Naive thymus-derived CD4-positive, alpha-beta T cell (primary cell): ENCODE measurements around the gene FOXA2. TPM values are rescaled to one million over a fixed set of nuclear protein-coding genes. Genes with fewer than 3 reads are reported as not detected.

ENCODE experiments used
- ATAC-seq: fragments of 150-1000 bp; cut with Tn5 transposase; 2 replicates; pipeline ENCODE4 v1.10.0; 2021; ENCODE audit warnings: mild to moderate bottlenecking, moderate library complexity
- CTCF ChIA-PET: fragments of 350-600 bp; sonication (Branson Sonifier 250); formaldehyde crosslinking; loops from one replicate; lab custom pipeline; 2021; ENCODE audit warnings: antibody characterized with exemption; lab: Charles Lee
- POLR2A ChIA-PET: fragments of 350-600 bp; sonication (Branson Sonifier 250); formaldehyde crosslinking; loops from one replicate; lab custom pipeline; 2021; ENCODE audit warnings: antibody characterized with exemption, inconsistent platforms; lab: Charles Lee
- DNase-seq, 9 donors: peaks; one replicate each; pipeline versions ENCODE4 v3.0.0 to v3.0.0-alpha.2; 2020 to 2022; ENCODE audit warnings: mixed read lengths in 1 of 9
- H3K27ac ChIP-seq: one replicate; pipeline ENCODE4 v1.7.0; 2013; ENCODE audit warnings: mild to moderate bottlenecking, low read depth, low read length, moderate library complexity
- H3K27me3 ChIP-seq, 2 donors: one replicate each; pipeline ENCODE4 v1.7.0; 2013; ENCODE audit warnings: low read length in 2 of 2, mild to moderate bottlenecking in 2 of 2, moderate library complexity in 2 of 2; ENCODE audit not compliant: control insufficient read depth in 2 of 2, insufficient read depth in 2 of 2
- H3K36me3 ChIP-seq, 3 experiments: 1 replicate in 2 of 3; 2 replicates in 1 of 3; pipeline ENCODE4 v1.7.0; 2013; ENCODE audit warnings: low read length in 3 of 3, mild to moderate bottlenecking in 3 of 3, moderate library complexity in 1 of 3; ENCODE audit not compliant: insufficient read depth in 3 of 3, control insufficient read depth in 2 of 3
- H3K4me1 ChIP-seq, 2 donors: one replicate each; pipeline ENCODE4 v1.7.0; 2013; ENCODE audit warnings: low read length in 2 of 2, mild to moderate bottlenecking in 2 of 2, moderate library complexity in 1 of 2; ENCODE audit not compliant: control insufficient read depth in 2 of 2, insufficient read depth in 2 of 2
- H3K4me3 ChIP-seq: 2 replicates; pipeline ENCODE4 v1.7.0; 2013; ENCODE audit warnings: mild to moderate bottlenecking, low read length
- H3K9me3 ChIP-seq, 3 experiments: 1 replicate in 2 of 3; 2 replicates in 1 of 3; pipeline ENCODE4 v1.7.0; 2013; ENCODE audit warnings: low read length in 3 of 3; ENCODE audit not compliant: control insufficient read depth in 2 of 3
- H3K27ac Mint-ChIP-seq, 9 donors: one replicate each; pipeline ENCODE4 v1.8.0; 2020 to 2022; ENCODE audit warnings: mixed read lengths in 9 of 9, mild to moderate bottlenecking in 8 of 9, moderate library complexity in 5 of 9, inconsistent platforms in 2 of 9
- H3K27me3 Mint-ChIP-seq, 5 donors: one replicate each; pipeline ENCODE4 v1.8.0; 2021 to 2022; ENCODE audit warnings: mixed read lengths in 5 of 5, mild to moderate bottlenecking in 1 of 5
- H3K36me3 Mint-ChIP-seq, 5 donors: one replicate each; pipeline ENCODE4 v1.8.0; 2020 to 2022; ENCODE audit warnings: mixed read lengths in 5 of 5, mild to moderate bottlenecking in 3 of 5, inconsistent platforms in 1 of 5
- H3K4me1 Mint-ChIP-seq, 7 donors: one replicate each; pipeline ENCODE4 v1.8.0; 2020 to 2022; ENCODE audit warnings: mixed read lengths in 7 of 7, mild to moderate bottlenecking in 3 of 7, inconsistent platforms in 1 of 7
- H3K4me3 Mint-ChIP-seq, 10 donors: one replicate each; pipeline ENCODE4 v1.8.0; 2020 to 2022; ENCODE audit warnings: mild to moderate bottlenecking in 10 of 10, mixed read lengths in 10 of 10, moderate library complexity in 6 of 10, inconsistent platforms in 2 of 10
- H3K9me3 Mint-ChIP-seq, 11 donors: one replicate each; pipeline ENCODE4 v1.8.0; 2020 to 2022; ENCODE audit warnings: mixed read lengths in 11 of 11, mild to moderate bottlenecking in 4 of 11, inconsistent platforms in 1 of 11, moderate library complexity in 1 of 11
- intact Hi-C, 2 donors: fragments of 100-400 bp; cut with micrococcal nuclease; formaldehyde crosslinking; loops; one replicate each; pipeline ENCODE4 v1.15.1; 2023
- polyA plus RNA-seq, 2 donors: library from polyadenylated mRNA; unstranded; fragments of 300-500 nt; fragmentation: Illumina TruSeq; gene quantifications; one replicate each; pipeline ENCODE4 v1.2.3, GENCODE V29; 2021
- total RNA-seq, 6 experiments: library from RNA in 5 of 6; stranded (reverse) in 5 of 6; gene quantifications; 1 replicate in 5 of 6; 2 replicates in 1 of 6; pipeline ENCODE4 v1.2.3 and lab custom pipeline; 2021 to 2026

FOXA2 gene
- total and polyA plus RNA-seq, 7 experiments from 2014 or later = not detected

DNA sequence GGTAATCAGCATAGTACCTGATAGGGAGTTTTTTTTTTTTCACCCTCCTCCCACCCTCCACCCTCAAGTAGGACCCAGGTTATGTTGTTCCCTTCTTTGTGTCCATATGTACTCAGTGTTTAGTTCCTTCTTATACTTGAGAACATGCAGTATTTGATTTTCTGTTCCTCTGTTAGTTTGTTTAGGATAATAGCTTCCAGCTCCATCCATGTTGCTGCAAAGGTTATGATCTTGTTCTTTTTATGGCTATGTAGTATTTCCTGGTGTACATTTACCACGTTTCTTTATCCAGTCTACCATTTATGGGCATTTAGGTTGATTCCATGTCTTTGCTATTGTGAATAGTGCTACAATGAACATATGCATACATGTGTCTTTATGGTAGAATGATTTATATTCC lies 41.9 kb downstream of the FOXA2 start:
- Histone ChIP-seq H3K27ac (no peak overlapping the region), H3K4me3 (no peak overlapping the region), H3K9me3 (no peaks in the 10 kb centered on the region), H3K4me1 (no peaks in the 10 kb centered on the region), H3K27me3 (no peaks in the 10 kb centered on the region), H3K36me3 (no peaks in the 10 kb centered on the region)
- POLR2A ChIA-PET = no interaction called here
- H3K4me3 Mint-ChIP-seq = no peak overlapping the region
- peaks cover 0 to 13% (median 3%) of the 10 kb centered on the region in 5 donors for H3K27me3 Mint-ChIP-seq
- ATAC-seq (no peak), DNase-seq (no peak)
- no peak overlapping the region for H3K27ac Mint-ChIP-seq
- peaks cover 0 to 29% (median 8%) of the 10 kb centered on the region in 11 donors for H3K9me3 Mint-ChIP-seq
- intact Hi-C loops = no loop called here
- CTCF ChIA-PET = no interaction called here
- no peaks in the 10 kb centered on the region for H3K4me1 Mint-ChIP-seq
- H3K36me3 Mint-ChIP-seq = no peaks in the 10 kb centered on the region

DNA sequence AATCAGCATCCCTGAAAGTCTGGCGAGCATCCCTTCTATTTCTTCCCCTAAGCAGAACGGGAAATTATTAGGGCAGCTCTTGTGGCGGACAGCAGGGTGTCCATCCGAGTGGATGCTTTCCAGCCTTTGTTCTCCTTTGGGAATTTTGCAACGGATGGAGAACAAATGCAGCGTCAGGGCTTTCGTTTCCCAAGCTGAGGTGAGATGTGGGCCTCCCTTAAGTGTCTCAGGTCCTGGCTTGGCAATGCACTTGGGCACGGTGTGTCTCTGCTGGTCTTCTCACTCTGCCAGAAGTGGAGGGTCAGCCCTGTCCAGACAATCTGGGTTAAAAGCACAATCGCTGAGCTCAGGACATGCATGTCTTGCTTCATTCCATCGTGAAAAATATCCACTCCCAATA lies 43.5 kb downstream of the FOXA2 start:
- H3K9me3 ChIP-seq = no peaks in the 10 kb centered on the region
- CTCF ChIA-PET = no interaction called here
- H3K36me3 ChIP-seq = no peaks in the 10 kb centered on the region
- no peak for DNase-seq
- H3K4me1 Mint-ChIP-seq = no peaks in the 10 kb centered on the region
- H3K27me3 Mint-ChIP-seq = peaks cover 0 to 13% (median 0%) of the 10 kb centered on the region in 5 donors
- no peak overlapping the region for H3K4me3 ChIP-seq
- no peak overlapping the region for H3K4me3 Mint-ChIP-seq
- H3K9me3 Mint-ChIP-seq = peaks cover 0 to 30% (median 7%) of the 10 kb centered on the region in 11 donors
- POLR2A ChIA-PET = no interaction called here
- no peaks in the 10 kb centered on the region for H3K36me3 Mint-ChIP-seq
- no peak for ATAC-seq
- H3K27ac ChIP-seq = no peak overlapping the region
- intact Hi-C loops = no loop called here
- no peak overlapping the region for H3K27ac Mint-ChIP-seq
- no peaks in the 10 kb centered on the region for H3K27me3 ChIP-seq
- H3K4me1 ChIP-seq = no peaks in the 10 kb centered on the region

DNA sequence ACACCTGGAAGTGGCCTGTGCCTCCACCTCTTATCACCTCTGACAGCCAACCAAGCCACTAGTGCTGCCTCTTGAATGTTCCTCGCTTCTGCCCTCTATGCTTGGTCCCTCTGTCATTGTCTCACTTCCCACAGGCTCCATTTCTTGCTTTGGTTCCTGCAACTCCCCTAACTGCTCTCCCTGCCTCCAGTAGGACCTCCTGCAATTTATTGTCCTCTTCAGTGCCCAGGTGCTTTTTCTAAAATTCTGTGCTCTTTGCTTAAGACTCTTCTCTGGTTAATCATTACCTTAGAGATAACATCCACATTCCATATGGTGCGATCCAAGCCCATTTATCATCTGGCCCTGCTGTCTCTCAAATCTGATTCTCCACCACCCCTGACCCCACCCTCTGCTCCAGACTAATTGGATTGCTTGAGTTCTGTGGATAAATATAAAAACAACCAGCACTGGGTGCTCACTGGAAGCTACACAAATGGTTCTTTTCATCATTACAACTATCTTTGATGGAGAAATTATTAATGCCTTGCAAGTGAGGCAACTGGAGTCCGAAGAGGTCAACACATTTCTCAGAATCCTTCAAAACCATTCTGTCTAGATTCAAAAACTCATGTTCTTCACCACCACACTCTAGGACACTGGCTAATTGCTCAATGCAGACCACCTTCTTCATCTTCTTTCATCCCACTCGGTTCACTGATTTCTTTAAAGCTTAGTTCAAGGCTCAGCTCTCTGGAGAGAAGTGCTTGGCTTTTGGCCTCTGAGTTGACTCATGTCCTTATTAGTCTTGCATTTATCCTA lies 47.2 kb downstream of the FOXA2 start:
- Histone ChIP-seq H3K36me3 (no peaks in the 10 kb centered on the region), H3K27me3 (no peaks in the 10 kb centered on the region), H3K27ac (no peak overlapping the region), H3K4me3 (no peak overlapping the region), H3K9me3 (no peaks in the 10 kb centered on the region), H3K4me1 (no peaks in the 10 kb centered on the region)
- ChIA-PET CTCF (no interaction called here), POLR2A (no interaction called here)
- no peak for DNase-seq
- no peaks in the 10 kb centered on the region for H3K36me3 Mint-ChIP-seq
- H3K9me3 Mint-ChIP-seq = peaks cover 0 to 21% (median 5%) of the 10 kb centered on the region in 11 donors
- peaks cover 0 to 3% (median 0%) of the 10 kb centered on the region in 5 donors for H3K27me3 Mint-ChIP-seq
- no peak for ATAC-seq
- intact Hi-C loops = no loop called here
- H3K4me1 Mint-ChIP-seq = no peaks in the 10 kb centered on the region
- no peak overlapping the region for H3K4me3 Mint-ChIP-seq
- H3K27ac Mint-ChIP-seq = no peak overlapping the region

DNA sequence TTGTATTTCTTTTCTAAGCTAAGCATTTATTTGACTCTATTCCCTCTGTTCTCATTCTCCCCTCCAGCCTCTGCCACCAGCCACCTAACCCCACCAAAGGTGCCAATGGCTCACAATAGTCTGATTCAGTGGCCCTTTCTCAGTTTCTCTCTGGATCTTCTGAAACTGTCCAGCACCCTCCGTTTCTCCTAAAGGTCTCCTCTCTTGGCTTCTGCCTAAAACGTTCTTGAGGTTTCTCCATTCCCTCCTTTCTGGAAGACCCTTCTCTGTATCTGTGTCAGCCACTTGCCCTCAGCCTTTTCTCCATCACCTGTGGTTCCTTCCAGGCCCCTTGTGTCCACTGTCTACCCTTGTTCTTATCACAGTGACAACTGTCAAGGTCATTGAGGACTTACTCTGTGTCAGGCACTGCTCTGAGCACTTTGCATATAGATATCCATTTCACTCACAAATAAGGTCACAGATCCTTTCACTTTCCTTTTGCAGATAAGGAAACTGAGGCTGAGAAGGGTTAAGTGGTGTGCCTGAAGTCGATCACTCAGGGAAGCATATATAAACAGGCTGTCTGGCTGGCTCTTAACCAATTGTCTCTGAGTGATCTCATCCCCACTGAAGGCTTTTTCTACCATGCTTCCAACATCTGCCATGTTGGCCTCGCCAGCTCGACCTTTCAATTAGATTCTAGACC lies 48.1 kb downstream of the FOXA2 start:
- Histone ChIP-seq H3K36me3 (no peaks in the 10 kb centered on the region), H3K4me1 (no peaks in the 10 kb centered on the region), H3K27me3 (no peaks in the 10 kb centered on the region), H3K27ac (no peak overlapping the region), H3K9me3 (no peaks in the 10 kb centered on the region), H3K4me3 (no peak overlapping the region)
- no peak for DNase-seq
- ChIA-PET POLR2A (no interaction called here), CTCF (no interaction called here)
- peaks cover 0 to 21% (median 5%) of the 10 kb centered on the region in 11 donors for H3K9me3 Mint-ChIP-seq
- H3K27ac Mint-ChIP-seq = no peak overlapping the region
- peaks cover 0 to 3% (median 0%) of the 10 kb centered on the region in 5 donors for H3K27me3 Mint-ChIP-seq
- no peak for ATAC-seq
- intact Hi-C loops = no loop called here
- no peak overlapping the region for H3K4me3 Mint-ChIP-seq
- H3K4me1 Mint-ChIP-seq = no peaks in the 10 kb centered on the region
- no peaks in the 10 kb centered on the region for H3K36me3 Mint-ChIP-seq

DNA sequence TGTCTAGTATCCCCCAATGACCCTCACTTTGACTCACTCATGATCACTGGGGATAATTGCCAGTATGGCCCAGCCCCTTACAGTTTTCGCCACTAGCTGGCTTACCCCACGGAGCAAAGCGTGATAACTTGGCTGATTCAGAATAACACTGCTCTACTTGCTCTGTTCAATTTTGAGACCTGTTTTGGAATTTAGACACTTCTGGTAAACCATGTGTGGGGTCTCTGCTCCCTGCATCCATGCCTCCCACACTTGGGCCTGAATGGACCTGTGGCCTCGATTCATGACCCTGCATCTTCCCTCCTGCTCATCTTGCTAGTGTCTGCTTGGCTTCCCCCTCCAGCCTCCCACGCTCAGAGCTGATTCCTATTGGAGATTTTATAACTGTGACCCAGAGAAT lies 48.9 kb downstream of the FOXA2 start:
- H3K4me1 Mint-ChIP-seq = peaks cover 0 to 1% (median 0%) of the 10 kb centered on the region in 7 donors
- Histone ChIP-seq H3K36me3 (no peaks in the 10 kb centered on the region), H3K9me3 (no peaks in the 10 kb centered on the region), H3K27ac (no peak overlapping the region), H3K4me3 (no peak overlapping the region), H3K27me3 (no peaks in the 10 kb centered on the region), H3K4me1 (no peaks in the 10 kb centered on the region)
- H3K27ac Mint-ChIP-seq = no peak overlapping the region
- no peak overlapping the region for H3K4me3 Mint-ChIP-seq
- ATAC-seq = no peak
- ChIA-PET POLR2A (no interaction called here), CTCF (no interaction called here)
- no peak for DNase-seq
- intact Hi-C loops = no loop called here
- peaks cover 0 to 11% (median 0%) of the 10 kb centered on the region in 5 donors for H3K27me3 Mint-ChIP-seq
- H3K36me3 Mint-ChIP-seq = no peaks in the 10 kb centered on the region
- peaks cover 0 to 21% (median 5%) of the 10 kb centered on the region in 11 donors for H3K9me3 Mint-ChIP-seq

DNA sequence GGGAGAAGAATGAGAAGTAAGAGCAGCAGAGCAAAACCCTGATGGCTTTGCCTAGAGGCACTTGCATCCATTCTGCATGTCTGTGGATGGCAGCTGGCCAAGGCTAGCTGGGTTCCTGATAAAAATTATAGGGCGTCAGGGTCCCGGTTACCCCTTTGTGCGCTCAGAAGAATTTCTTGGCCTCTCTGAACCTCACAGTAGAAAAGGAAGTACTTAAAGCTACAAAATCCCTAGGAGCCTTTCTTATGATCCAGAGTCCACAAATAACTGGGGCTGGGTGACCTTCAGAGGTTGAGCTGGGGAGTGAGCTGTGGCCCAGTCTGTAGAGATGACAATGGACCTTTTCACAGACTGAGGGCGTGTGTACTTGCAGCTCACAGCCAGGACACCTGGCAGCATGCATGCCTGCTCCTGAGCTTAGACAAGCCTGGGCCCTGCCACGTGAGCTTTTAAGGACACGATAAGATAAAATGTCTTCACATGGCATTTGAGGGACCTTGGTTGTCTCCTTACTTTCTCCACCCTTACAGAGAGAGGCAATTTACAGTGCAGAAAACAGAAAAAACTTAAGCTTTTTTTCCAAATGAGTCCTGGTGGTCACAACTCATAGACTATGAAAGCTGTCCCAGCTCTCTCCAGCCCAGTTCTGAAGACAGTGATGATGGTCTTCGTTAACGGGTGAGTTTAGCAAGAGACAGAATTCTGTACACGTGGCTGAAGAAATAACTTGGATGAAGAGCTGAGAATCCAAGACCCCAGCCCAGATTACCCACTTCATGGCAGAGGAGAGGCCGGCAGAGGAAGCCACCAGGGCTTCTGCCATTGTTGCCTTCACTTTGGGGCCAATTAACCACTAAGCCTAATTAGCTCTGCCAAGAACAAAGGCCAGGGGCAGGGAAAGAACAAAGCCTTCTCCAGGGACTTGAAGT lies 50.3 kb downstream of the FOXA2 start:
- Histone ChIP-seq H3K4me3 (no peak overlapping the region), H3K36me3 (no peaks in the 10 kb centered on the region), H3K9me3 (no peaks in the 10 kb centered on the region), H3K27ac (no peak overlapping the region), H3K27me3 (no peaks in the 10 kb centered on the region), H3K4me1 (no peaks in the 10 kb centered on the region)
- Mint-ChIP-seq H3K36me3 (no peaks in the 10 kb centered on the region), H3K27me3 (peaks cover 0 to 12% (median 0%) of the 10 kb centered on the region in 5 donors), H3K9me3 (peaks cover 0 to 20% (median 5%) of the 10 kb centered on the region in 11 donors), H3K4me1 (peaks cover 0 to 1% (median 0%) of the 10 kb centered on the region in 7 donors), H3K27ac (no peak overlapping the region), H3K4me3 (no peak overlapping the region)
- no peak for ATAC-seq
- intact Hi-C loops = no loop called here
- DNase-seq = no peak
- POLR2A ChIA-PET = no interaction called here
- CTCF ChIA-PET = no interaction called here
